K562 (cell line): ENCODE measurements around the gene GPR35. TPM values are rescaled to one million over a fixed set of nuclear protein-coding genes. Genes with fewer than 3 reads are reported as not detected.

Experiments
- BDP1 ChIP-seq: IDR thresholded peaks from 3 replicates; pipeline ENCODE4 v1.6.1; 2011; ENCODE audit not compliant: insufficient read length, insufficient read depth
- POLR2AphosphoS2 ChIP-seq: IDR thresholded peaks from 2 replicates; pipeline ENCODE4 v1.6.1; 2012; ENCODE audit warnings: low read length, improper control_type of control experiment
- XRCC4 ChIP-seq: IDR thresholded peaks from one replicate; pipeline ENCODE4 v1.6.1; 2011; ENCODE audit not compliant: insufficient read depth, insufficient read length; ENCODE audit errors: extremely low read depth
- polyA plus RNA-seq, 8 experiments: library from polyadenylated mRNA; depleted of rRNA in 4 of 8; stranded (reverse) in 5 of 8; unstranded in 3 of 8; fragments of >200 nt; fragmentation: Nextera tagmentation in 2 of 8; fragmentation: Illumina TruSeq in 1 of 8; extraction: Ambion mirVana in 2 of 8; extraction: Trizol in 1 of 8; gene quantifications; 2 replicates each; pipeline versions ENCODE4 v1.2.1 to v1.2.3, GENCODE V29; 2011 to 2014; ENCODE audit warnings: inconsistent platforms in 1 of 8, missing spikeins in 1 of 8
- total RNA-seq, 7 experiments: library from RNA; depleted of rRNA in 6 of 7; stranded (reverse); fragments of >200 nt in 6 of 7; fragmentation: Illumina TruSeq in 2 of 7; extraction: Trizol in 2 of 7; gene quantifications; 2 replicates each; pipeline versions ENCODE4 v1.2.1 to v1.2.3, GENCODE V29; 2011 to 2021; ENCODE audit warnings: low replicate concordance in 1 of 7
- TF ChIP-seq, protein P1 (sequence below): fragments of 450-650 bp; IDR thresholded peaks from 2 replicates; pipeline ENCODE4 v1.6.1; 2016; ENCODE audit warnings: mild to moderate bottlenecking, moderate library complexity
- TF ChIP-seq, protein P2 (sequence below): sonication (generic); formaldehyde crosslinking; IDR thresholded peaks from 2 replicates; pipeline ENCODE4 v1.8.1; 2023; ENCODE audit warnings: mild to moderate bottlenecking, missing genetic modification reagents, moderate library complexity
- TF ChIP-seq, protein P3 (sequence below): fragments of 450-650 bp; IDR thresholded peaks from one replicate; pipeline ENCODE4 v1.6.1; 2018; ENCODE audit warnings: mild to moderate bottlenecking, moderate library complexity; ENCODE audit not compliant: partially characterized antibody
- TF ChIP-seq, protein P4 (sequence below): fragments of 450-650 bp; IDR thresholded peaks from 2 replicates; pipeline ENCODE4 v1.7.1; 2018; ENCODE audit warnings: mild to moderate bottlenecking, low read depth; ENCODE audit not compliant: partially characterized antibody
- TF ChIP-seq, protein P5 (sequence below): sonication (generic); formaldehyde crosslinking; IDR thresholded peaks from 2 replicates; pipeline ENCODE4 v1.8.1; 2022; ENCODE audit warnings: missing genetic modification reagents

Gene GPR35
- total and polyA plus RNA-seq, 9 of the 15 experiments (the other 6 are each of a cell fraction or from before 2014, with no cell fraction given) = 0.04 to 0.50 (median 0.29) TPM; not detected in 3

DNA sequence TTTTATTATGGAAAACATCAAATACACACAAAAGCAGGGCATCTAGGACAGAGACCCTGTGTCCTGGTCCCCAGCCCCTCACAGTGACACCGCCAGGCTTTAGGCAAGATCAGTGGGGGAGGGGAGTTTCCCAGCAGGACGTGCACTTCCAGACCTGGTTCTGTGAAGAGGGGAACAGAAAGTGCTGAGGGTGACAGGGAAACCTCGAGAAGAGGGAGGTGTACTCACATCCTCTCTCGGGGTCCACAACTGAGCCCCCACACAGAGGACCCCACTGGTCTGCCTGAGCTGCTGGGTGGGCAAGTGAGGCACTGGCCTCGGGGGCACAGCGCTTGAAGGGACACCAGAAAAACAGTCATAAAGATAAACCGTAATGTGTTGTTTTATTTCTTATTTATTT is 4.4 kb upstream of the GPR35 start (continued):
- TF ChIP-seq, protein P1, sequence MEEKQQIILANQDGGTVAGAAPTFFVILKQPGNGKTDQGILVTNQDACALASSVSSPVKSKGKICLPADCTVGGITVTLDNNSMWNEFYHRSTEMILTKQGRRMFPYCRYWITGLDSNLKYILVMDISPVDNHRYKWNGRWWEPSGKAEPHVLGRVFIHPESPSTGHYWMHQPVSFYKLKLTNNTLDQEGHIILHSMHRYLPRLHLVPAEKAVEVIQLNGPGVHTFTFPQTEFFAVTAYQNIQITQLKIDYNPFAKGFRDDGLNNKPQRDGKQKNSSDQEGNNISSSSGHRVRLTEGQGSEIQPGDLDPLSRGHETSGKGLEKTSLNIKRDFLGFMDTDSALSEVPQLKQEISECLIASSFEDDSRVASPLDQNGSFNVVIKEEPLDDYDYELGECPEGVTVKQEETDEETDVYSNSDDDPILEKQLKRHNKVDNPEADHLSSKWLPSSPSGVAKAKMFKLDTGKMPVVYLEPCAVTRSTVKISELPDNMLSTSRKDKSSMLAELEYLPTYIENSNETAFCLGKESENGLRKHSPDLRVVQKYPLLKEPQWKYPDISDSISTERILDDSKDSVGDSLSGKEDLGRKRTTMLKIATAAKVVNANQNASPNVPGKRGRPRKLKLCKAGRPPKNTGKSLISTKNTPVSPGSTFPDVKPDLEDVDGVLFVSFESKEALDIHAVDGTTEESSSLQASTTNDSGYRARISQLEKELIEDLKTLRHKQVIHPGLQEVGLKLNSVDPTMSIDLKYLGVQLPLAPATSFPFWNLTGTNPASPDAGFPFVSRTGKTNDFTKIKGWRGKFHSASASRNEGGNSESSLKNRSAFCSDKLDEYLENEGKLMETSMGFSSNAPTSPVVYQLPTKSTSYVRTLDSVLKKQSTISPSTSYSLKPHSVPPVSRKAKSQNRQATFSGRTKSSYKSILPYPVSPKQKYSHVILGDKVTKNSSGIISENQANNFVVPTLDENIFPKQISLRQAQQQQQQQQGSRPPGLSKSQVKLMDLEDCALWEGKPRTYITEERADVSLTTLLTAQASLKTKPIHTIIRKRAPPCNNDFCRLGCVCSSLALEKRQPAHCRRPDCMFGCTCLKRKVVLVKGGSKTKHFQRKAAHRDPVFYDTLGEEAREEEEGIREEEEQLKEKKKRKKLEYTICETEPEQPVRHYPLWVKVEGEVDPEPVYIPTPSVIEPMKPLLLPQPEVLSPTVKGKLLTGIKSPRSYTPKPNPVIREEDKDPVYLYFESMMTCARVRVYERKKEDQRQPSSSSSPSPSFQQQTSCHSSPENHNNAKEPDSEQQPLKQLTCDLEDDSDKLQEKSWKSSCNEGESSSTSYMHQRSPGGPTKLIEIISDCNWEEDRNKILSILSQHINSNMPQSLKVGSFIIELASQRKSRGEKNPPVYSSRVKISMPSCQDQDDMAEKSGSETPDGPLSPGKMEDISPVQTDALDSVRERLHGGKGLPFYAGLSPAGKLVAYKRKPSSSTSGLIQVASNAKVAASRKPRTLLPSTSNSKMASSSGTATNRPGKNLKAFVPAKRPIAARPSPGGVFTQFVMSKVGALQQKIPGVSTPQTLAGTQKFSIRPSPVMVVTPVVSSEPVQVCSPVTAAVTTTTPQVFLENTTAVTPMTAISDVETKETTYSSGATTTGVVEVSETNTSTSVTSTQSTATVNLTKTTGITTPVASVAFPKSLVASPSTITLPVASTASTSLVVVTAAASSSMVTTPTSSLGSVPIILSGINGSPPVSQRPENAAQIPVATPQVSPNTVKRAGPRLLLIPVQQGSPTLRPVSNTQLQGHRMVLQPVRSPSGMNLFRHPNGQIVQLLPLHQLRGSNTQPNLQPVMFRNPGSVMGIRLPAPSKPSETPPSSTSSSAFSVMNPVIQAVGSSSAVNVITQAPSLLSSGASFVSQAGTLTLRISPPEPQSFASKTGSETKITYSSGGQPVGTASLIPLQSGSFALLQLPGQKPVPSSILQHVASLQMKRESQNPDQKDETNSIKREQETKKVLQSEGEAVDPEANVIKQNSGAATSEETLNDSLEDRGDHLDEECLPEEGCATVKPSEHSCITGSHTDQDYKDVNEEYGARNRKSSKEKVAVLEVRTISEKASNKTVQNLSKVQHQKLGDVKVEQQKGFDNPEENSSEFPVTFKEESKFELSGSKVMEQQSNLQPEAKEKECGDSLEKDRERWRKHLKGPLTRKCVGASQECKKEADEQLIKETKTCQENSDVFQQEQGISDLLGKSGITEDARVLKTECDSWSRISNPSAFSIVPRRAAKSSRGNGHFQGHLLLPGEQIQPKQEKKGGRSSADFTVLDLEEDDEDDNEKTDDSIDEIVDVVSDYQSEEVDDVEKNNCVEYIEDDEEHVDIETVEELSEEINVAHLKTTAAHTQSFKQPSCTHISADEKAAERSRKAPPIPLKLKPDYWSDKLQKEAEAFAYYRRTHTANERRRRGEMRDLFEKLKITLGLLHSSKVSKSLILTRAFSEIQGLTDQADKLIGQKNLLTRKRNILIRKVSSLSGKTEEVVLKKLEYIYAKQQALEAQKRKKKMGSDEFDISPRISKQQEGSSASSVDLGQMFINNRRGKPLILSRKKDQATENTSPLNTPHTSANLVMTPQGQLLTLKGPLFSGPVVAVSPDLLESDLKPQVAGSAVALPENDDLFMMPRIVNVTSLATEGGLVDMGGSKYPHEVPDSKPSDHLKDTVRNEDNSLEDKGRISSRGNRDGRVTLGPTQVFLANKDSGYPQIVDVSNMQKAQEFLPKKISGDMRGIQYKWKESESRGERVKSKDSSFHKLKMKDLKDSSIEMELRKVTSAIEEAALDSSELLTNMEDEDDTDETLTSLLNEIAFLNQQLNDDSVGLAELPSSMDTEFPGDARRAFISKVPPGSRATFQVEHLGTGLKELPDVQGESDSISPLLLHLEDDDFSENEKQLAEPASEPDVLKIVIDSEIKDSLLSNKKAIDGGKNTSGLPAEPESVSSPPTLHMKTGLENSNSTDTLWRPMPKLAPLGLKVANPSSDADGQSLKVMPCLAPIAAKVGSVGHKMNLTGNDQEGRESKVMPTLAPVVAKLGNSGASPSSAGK = no peak
- TF ChIP-seq, protein P2, sequence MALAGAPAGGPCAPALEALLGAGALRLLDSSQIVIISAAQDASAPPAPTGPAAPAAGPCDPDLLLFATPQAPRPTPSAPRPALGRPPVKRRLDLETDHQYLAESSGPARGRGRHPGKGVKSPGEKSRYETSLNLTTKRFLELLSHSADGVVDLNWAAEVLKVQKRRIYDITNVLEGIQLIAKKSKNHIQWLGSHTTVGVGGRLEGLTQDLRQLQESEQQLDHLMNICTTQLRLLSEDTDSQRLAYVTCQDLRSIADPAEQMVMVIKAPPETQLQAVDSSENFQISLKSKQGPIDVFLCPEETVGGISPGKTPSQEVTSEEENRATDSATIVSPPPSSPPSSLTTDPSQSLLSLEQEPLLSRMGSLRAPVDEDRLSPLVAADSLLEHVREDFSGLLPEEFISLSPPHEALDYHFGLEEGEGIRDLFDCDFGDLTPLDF (CRISPR knock-in tag) = no peak
- TF ChIP-seq POLR2AphosphoS2 (no peak), BDP1 (no peak), XRCC4 (no peak)
- TF ChIP-seq, protein P3, sequence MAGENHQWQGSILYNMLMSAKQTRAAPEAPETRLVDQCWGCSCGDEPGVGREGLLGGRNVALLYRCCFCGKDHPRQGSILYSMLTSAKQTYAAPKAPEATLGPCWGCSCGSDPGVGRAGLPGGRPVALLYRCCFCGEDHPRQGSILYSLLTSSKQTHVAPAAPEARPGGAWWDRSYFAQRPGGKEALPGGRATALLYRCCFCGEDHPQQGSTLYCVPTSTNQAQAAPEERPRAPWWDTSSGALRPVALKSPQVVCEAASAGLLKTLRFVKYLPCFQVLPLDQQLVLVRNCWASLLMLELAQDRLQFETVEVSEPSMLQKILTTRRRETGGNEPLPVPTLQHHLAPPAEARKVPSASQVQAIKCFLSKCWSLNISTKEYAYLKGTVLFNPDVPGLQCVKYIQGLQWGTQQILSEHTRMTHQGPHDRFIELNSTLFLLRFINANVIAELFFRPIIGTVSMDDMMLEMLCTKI = no peak
- TF ChIP-seq, protein P4, sequence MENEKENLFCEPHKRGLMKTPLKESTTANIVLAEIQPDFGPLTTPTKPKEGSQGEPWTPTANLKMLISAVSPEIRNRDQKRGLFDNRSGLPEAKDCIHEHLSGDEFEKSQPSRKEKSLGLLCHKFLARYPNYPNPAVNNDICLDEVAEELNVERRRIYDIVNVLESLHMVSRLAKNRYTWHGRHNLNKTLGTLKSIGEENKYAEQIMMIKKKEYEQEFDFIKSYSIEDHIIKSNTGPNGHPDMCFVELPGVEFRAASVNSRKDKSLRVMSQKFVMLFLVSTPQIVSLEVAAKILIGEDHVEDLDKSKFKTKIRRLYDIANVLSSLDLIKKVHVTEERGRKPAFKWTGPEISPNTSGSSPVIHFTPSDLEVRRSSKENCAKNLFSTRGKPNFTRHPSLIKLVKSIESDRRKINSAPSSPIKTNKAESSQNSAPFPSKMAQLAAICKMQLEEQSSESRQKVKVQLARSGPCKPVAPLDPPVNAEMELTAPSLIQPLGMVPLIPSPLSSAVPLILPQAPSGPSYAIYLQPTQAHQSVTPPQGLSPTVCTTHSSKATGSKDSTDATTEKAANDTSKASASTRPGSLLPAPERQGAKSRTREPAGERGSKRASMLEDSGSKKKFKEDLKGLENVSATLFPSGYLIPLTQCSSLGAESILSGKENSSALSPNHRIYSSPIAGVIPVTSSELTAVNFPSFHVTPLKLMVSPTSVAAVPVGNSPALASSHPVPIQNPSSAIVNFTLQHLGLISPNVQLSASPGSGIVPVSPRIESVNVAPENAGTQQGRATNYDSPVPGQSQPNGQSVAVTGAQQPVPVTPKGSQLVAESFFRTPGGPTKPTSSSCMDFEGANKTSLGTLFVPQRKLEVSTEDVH = no peak
- TF ChIP-seq, protein P5, sequence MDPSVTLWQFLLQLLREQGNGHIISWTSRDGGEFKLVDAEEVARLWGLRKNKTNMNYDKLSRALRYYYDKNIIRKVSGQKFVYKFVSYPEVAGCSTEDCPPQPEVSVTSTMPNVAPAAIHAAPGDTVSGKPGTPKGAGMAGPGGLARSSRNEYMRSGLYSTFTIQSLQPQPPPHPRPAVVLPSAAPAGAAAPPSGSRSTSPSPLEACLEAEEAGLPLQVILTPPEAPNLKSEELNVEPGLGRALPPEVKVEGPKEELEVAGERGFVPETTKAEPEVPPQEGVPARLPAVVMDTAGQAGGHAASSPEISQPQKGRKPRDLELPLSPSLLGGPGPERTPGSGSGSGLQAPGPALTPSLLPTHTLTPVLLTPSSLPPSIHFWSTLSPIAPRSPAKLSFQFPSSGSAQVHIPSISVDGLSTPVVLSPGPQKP (CRISPR knock-in tag) = no peak
